ENCODE results near the gene AFDN. TPM values are rescaled to one million over a fixed set of nuclear protein-coding genes. Genes with fewer than 3 reads are reported as not detected.

AFDN gene
- polyA plus RNA-seq, 1 of the 3 experiments (the other 2 are of a cell fraction), result 25.1 TPM

GRCh38 chr6:167847936-167848335 lies 21.2 kb downstream of the AFDN start:
- Histone ChIP-seq H3F3A (replicated peaks; ENCODE audit: insufficient read depth) (peaks cover 14% of the 10 kb centered on the region), H3K4me1 (ENCODE audit: control insufficient read depth in 1 of 2, insufficient read depth in 2 of 2, low read depth in 1 of 2, low read length in 1 of 2) (peaks cover 9 to 22% of the 10 kb centered on the region in 2 experiments; a peak in 3 of 4 replicates), H3K9me3 (no peaks in the 10 kb centered on the region), H3K4me2 (no peak overlapping the region), H4K20me1 (ENCODE audit: insufficient read depth) (peaks cover 20% of the 10 kb centered on the region), H3K9me2 (no peaks in the 10 kb centered on the region), H3K4me3 (ENCODE audit: low read depth in 2 of 2, low read length in 1 of 2) (no peak overlapping the region), H3K79me2 (ENCODE audit: insufficient read depth) (peaks cover 66% of the 10 kb centered on the region), H3K36me3 (replicated peaks in 1 of 2; ENCODE audit: control insufficient read depth in 1 of 2, insufficient read depth in 2 of 2, low read length in 1 of 2) (no peaks in the 10 kb centered on the region), H2AFZ (ENCODE audit: low read depth) (no peak overlapping the region), H3K9ac (no peak overlapping the region), H3K27ac (ENCODE audit: low read depth in 2 of 2, low read length in 1 of 2) (peak overlapping the region in 1 of 2 experiments; percentile 41; a peak in 1 of 4 replicates), H3K27me3 (ENCODE audit: insufficient read depth) (no peaks in the 10 kb centered on the region)
- DNase-seq, result no peak
- TF ChIP-seq TAF1 (IDR thresholded peaks at IDR 0.05; ENCODE audit: borderline replicate concordance, low read depth, low read length), result no peak
- no peak for TF ChIP-seq GABPA (IDR thresholded peaks at IDR 0.05; ENCODE audit: low read depth)
- ChIA-PET CTCF (interaction anchor here (1.2 to 1.3 kb wide), 2 partner anchors 10 to 12 kb away, joined by 3 read pairs; no protein-coding TSS in a partner anchor), POLR2A (interaction anchor here (0.5 kb wide), 1 partner anchor 13 kb away, joined by 3 read pairs; no protein-coding TSS in a partner anchor)
- WGBS (ENCODE audit: low lambda C conversion rate), result 100% methylated on average over 1 of the region's 1 CpG

- no peak for TF ChIP-seq RXRA (IDR thresholded peaks at IDR 0.05; ENCODE audit: borderline replicate concordance, low read depth)
- no peak for TF ChIP-seq RFX5 (IDR thresholded peaks at IDR 0.05; ENCODE audit: low read length)
- TF ChIP-seq FOSL2 (IDR thresholded peaks at IDR 0.05; ENCODE audit: borderline replicate concordance, low read depth), result no peak
- no peak for TF ChIP-seq PBX3 (IDR thresholded peaks at IDR 0.05)
- TF ChIP-seq MEF2A (IDR thresholded peaks at IDR 0.05; ENCODE audit: borderline replicate concordance, low read depth), result no peak
- TF ChIP-seq IRF3 (IDR thresholded peaks at IDR 0.05; ENCODE audit: low read depth, low read length), result no peak
- TF ChIP-seq GABPA (IDR thresholded peaks at IDR 0.05; ENCODE audit: low read depth), result no peak
- no peak for TF ChIP-seq JUND (IDR thresholded peaks at IDR 0.05)
- TF ChIP-seq TCF12 (IDR thresholded peaks at IDR 0.05), result no peak
- TF ChIP-seq CTCF (IDR thresholded peaks at IDR 0.05), result no peak
- TF ChIP-seq POLR2AphosphoS5 (IDR thresholded peaks at IDR 0.05; ENCODE audit: low read depth, low read length), result no peak
- TF ChIP-seq NFIC (IDR thresholded peaks at IDR 0.05; ENCODE audit: borderline replicate concordance), result no peak
- TF ChIP-seq TEAD4 (IDR thresholded peaks at IDR 0.05; ENCODE audit: borderline replicate concordance, insufficient read depth), result no peak
- TF ChIP-seq MXI1 (IDR thresholded peaks at IDR 0.05; ENCODE audit: low read depth, low read length), result no peak
- no peak for TF ChIP-seq TAF1 (IDR thresholded peaks at IDR 0.05; ENCODE audit: borderline replicate concordance, low read depth, low read length)
- POLR2A ChIA-PET, result no interaction called here
Measured at GRCh38 chr6:167848783-167849182, 22.1 kb downstream of the AFDN start.

More at GRCh38 chr6:167848783-167849182, 22.1 kb downstream of the AFDN start:
- no peaks in the 10 kb centered on the region for H3K9me3 ChIP-seq
- H3K9ac ChIP-seq, result no peak overlapping the region
- peaks cover 9 to 22% of the 10 kb centered on the region in 2 experiments; a peak in 3 of 4 replicates for H3K4me1 ChIP-seq (ENCODE audit: control insufficient read depth in 1 of 2, insufficient read depth in 2 of 2, low read depth in 1 of 2, low read length in 1 of 2)
- H2AFZ ChIP-seq (ENCODE audit: low read depth), result no peak overlapping the region
- no peak overlapping the region for H3K4me2 ChIP-seq
- no peaks in the 10 kb centered on the region for H3K36me3 ChIP-seq (replicated peaks in 1 of 2; ENCODE audit: control insufficient read depth in 1 of 2, insufficient read depth in 2 of 2, low read length in 1 of 2)
- H3K27me3 ChIP-seq (ENCODE audit: insufficient read depth), result no peaks in the 10 kb centered on the region
- WGBS (ENCODE audit: low lambda C conversion rate), result 94% methylated on average over 4 of the region's 4 CpGs
- peaks cover 14% of the 10 kb centered on the region for H3F3A ChIP-seq (replicated peaks; ENCODE audit: insufficient read depth)
- DNase-seq, result no peak
- CTCF ChIA-PET, result interaction anchor here (1.2 kb wide), 1 partner anchor 10 kb away, joined by 3 read pairs; no protein-coding TSS in a partner anchor
- H3K9me2 ChIP-seq, result no peaks in the 10 kb centered on the region
- no peak overlapping the region for H3K27ac ChIP-seq (ENCODE audit: low read depth in 2 of 2, low read length in 1 of 2)
- H3K4me3 ChIP-seq (ENCODE audit: low read depth in 2 of 2, low read length in 1 of 2), result no peak overlapping the region
- H4K20me1 ChIP-seq (ENCODE audit: insufficient read depth), result peaks cover 12% of the 10 kb centered on the region; the same call in 1 of the 2 replicates
- peaks cover 67% of the 10 kb centered on the region for H3K79me2 ChIP-seq (ENCODE audit: insufficient read depth)
